ENCODE data around the gene NLGN3.

Gene NLGN3

DNA sequence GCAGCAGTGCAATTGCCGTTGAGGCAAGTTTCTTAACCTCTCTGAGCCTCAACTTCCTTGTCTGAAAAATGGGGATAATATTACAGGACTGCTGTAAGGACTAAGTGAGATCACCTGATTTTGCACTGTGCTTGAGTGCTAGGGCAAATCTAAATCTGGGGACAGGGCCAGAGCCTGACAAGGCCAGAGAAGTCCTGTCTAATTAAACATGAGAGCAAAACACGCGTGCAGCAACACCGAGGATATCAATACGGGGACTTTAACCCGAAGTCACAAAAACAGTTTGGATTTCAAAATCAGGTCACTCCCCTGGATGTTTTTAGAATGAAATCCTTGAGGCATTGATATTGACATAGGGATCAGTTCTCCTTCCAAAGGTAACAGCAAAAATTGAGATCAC lies 72.7 kb downstream of the NLGN3 start:
- H3K9me3 ChIP-seq (ENCODE audit: control insufficient read depth, low read length), result no peaks in the 10 kb centered on the region
- no peak overlapping the region for H3K9ac ChIP-seq (ENCODE audit: low read length)
- no peaks in the 10 kb centered on the region for H3K4me1 ChIP-seq (ENCODE audit: control insufficient read depth, insufficient read depth, low read length)
- H3K36me3 ChIP-seq (ENCODE audit: control insufficient read depth, insufficient read depth, low read length, severe bottlenecking), result no peaks in the 10 kb centered on the region
- DNase-seq (ENCODE audit: low read depth), result no peak
- H3K4me3 ChIP-seq (ENCODE audit: low read length), result no peak overlapping the region
- H3K27me3 ChIP-seq (replicated peaks; ENCODE audit: control insufficient read depth, insufficient read depth, low read length), result peaks cover 40% of the 10 kb centered on the region
